Fibroblast of the aortic adventitia (primary cell): ENCODE data around the gene PVALEF. TPM values are rescaled to one million over a fixed set of nuclear protein-coding genes. Genes with fewer than 3 reads are reported as not detected.

Experiments used
- DNase-seq: peaks from one replicate; pipeline ENCODE4 v3.0.0-alpha.2; 2010; ENCODE audit warnings: low read depth
- H3K4me3 ChIP-seq: 2 replicates; pipeline ENCODE4 v1.5.1; 2011; ENCODE audit warnings: low read depth, mild to moderate bottlenecking, control low read depth, low read length, moderate library complexity
- total RNA-seq: library from RNA; depleted of rRNA; stranded (reverse); fragments of >200 nt; gene quantifications from 2 replicates; pipeline ENCODE4 v1.2.3, GENCODE V29; 2012; ENCODE audit warnings: low replicate concordance
- TF ChIP-seq, protein P1 (sequence below): IDR thresholded peaks from 2 replicates; pipeline ENCODE4 v1.5.1; 2011; ENCODE audit warnings: mild to moderate bottlenecking, low read length, control low read depth, inconsistent platforms; ENCODE audit not compliant: insufficient read depth

The PVALEF gene
- total RNA-seq, 1 donor: not detected

DNA sequence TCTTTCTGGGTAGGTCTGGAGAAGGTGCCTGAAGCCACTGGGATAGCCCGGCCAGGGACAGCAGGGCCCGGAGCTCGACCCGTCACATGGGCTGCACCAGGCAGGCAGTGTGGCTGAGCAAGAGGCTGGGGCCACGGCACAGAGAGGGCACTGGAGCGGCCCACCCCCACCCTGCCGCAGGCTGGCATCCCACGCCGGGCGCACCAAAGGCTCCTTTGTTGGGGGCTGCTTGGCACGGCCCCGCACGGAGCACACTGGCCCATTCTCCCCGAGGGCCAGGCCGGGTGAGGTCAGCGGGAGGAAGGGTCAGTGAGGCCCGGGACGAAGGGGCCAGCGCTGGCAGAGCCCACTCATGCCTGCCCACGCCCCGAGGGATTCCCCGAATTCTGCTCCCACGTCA, 36.5 kb upstream of the PVALEF start:
- TF ChIP-seq, protein P1, sequence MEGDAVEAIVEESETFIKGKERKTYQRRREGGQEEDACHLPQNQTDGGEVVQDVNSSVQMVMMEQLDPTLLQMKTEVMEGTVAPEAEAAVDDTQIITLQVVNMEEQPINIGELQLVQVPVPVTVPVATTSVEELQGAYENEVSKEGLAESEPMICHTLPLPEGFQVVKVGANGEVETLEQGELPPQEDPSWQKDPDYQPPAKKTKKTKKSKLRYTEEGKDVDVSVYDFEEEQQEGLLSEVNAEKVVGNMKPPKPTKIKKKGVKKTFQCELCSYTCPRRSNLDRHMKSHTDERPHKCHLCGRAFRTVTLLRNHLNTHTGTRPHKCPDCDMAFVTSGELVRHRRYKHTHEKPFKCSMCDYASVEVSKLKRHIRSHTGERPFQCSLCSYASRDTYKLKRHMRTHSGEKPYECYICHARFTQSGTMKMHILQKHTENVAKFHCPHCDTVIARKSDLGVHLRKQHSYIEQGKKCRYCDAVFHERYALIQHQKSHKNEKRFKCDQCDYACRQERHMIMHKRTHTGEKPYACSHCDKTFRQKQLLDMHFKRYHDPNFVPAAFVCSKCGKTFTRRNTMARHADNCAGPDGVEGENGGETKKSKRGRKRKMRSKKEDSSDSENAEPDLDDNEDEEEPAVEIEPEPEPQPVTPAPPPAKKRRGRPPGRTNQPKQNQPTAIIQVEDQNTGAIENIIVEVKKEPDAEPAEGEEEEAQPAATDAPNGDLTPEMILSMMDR: no peak
- H3K4me3 ChIP-seq: no peak overlapping the region
- no peak for DNase-seq

- no peak for DNase-seq
- TF ChIP-seq, protein P1: no peak
Measured at GRCh38 chr17:81129289-81129688, 36.0 kb upstream of the PVALEF start.

GRCh38 chr17:81129711-81130367, 35.5 kb upstream of the PVALEF start:
- TF ChIP-seq, protein P1: no peak
- no peak overlapping the region for H3K4me3 ChIP-seq
- DNase-seq: no peak

More at GRCh38 chr17:81129289-81129688, 36.0 kb upstream of the PVALEF start:
- no peak overlapping the region for H3K4me3 ChIP-seq

DNA sequence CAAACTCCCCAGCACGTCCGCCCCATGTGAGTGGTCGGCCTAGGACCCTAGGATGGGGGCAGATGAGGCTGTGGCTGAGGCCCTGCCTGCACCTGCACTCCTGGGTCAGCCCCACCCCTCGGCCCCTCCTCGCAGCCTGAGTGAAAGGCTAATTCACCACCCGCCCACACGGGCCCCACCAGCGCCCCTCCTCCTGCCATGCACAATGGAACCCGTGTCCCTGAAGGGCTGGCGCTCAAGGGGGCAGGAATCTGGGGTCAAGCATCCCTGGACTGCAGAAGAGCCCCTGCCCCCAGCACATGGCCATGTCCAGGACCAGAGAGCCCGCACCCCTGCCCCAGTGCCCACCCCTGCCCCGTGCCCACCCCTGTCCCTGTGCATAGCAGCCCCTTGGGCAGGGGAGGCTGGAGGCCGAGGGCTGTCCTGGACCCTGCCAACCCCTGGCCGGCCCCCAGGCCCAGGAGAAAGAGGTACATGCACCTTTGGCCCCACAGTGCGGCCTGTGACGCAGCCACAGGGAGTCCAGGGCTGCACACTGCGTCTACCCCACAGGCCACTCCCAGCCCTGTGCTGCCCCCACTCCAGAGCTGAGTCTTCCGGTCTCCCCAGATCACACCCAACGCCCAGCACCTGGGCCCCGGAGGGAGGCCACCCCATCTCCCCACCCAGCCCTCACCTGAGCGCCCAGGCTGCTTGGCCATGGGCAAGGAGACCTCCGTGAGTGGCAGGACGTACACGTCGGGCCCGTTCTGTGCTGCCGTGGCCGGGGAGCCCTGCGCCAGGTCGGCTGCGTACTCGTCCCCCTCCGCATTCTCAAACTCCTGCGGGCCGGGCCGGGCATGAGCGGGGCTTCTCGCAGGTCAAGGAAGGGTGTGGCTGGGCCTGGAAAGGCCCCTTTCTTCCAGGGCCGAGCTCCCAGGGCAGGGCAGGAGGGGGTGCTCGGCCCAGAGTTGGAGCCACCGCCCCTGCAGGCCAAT, 34.6 kb upstream of the PVALEF start:
- TF ChIP-seq, protein P1: no peak
- no peak overlapping the region for H3K4me3 ChIP-seq
- no peak for DNase-seq

- no peak for DNase-seq
- TF ChIP-seq, protein P1: no peak
- H3K4me3 ChIP-seq: no peak overlapping the region
Measured at GRCh38 chr17:81131486-81132196, 33.7 kb upstream of the PVALEF start.

DNA sequence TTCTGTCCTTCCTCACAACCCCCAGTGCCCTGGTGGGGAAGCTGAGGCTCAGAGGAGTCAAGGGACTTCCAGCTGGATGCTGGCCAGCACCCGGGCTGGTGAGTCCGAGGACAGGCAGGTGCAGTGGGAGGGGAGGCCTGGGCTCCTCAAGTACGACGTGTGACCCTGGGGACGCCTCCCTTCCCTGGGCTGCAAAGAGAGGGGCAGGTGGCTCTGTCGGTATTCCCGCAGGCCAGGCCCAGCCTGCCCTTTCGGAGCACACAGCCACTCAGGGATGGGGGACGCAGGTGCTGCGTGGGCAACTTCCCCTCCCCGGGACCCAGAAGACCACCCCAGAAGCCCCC, 33.1 kb upstream of the PVALEF start:
- H3K4me3 ChIP-seq: no peak overlapping the region
- TF ChIP-seq, protein P1: no peak
- no peak for DNase-seq
